Neural progenitor cell (in vitro differentiated cells): Measurements from ENCODE around the gene KLHDC8A. TPM values are rescaled to one million over a fixed set of nuclear protein-coding genes. Genes with fewer than 3 reads are reported as not detected.

Source experiments
- DNase-seq: peaks from one replicate; pipeline ENCODE4 v3.0.0-alpha.2; 2016; ENCODE audit warnings: low spot score
- H2AFZ ChIP-seq: fragments of 200-600 bp; sonication (generic); replicated peaks from 2 replicates; pipeline ENCODE4 v1.6.1; 2016; ENCODE audit warnings: antibody characterized with exemption
- H3F3A ChIP-seq: fragments of 200-600 bp; sonication (generic); 2 replicates; pipeline ENCODE4 v1.6.1; 2016; ENCODE audit warnings: antibody characterized with exemption, low read depth
- H3K27ac ChIP-seq: fragments of 200-600 bp; sonication (generic); 2 replicates; pipeline ENCODE4 v1.5.1; 2016; ENCODE audit warnings: mild to moderate bottlenecking
- H3K27me3 ChIP-seq: fragments of 200-600 bp; sonication (generic); 2 replicates; pipeline ENCODE4 v1.6.1; 2016; ENCODE audit warnings: mild to moderate bottlenecking, moderate library complexity
- H3K36me3 ChIP-seq: fragments of 200-600 bp; sonication (generic); 2 replicates; pipeline ENCODE4 v1.5.1; 2016
- H3K4me1 ChIP-seq: fragments of 200-600 bp; sonication (generic); 2 replicates; pipeline ENCODE4 v1.6.1; 2016; ENCODE audit warnings: mixed run types
- H3K4me2 ChIP-seq: fragments of 200-600 bp; sonication (generic); 2 replicates; pipeline ENCODE4 v1.6.1; 2016
- H3K4me3 ChIP-seq: fragments of 200-600 bp; sonication (generic); 2 replicates; pipeline ENCODE4 v1.5.1; 2016
- H3K79me2 ChIP-seq: fragments of 200-600 bp; sonication (generic); 2 replicates; pipeline ENCODE4 v1.6.1; 2016; ENCODE audit warnings: low read depth
- H3K9ac ChIP-seq: fragments of 200-600 bp; sonication (generic); 2 replicates; pipeline ENCODE4 v1.6.1; 2016
- H3K9me3 ChIP-seq: fragments of 200-600 bp; sonication (generic); 2 replicates; pipeline ENCODE4 v1.5.1; 2016; ENCODE audit warnings: low read depth
- H4K20me1 ChIP-seq: fragments of 200-600 bp; sonication (generic); 2 replicates; pipeline ENCODE4 v1.6.1; 2016; ENCODE audit warnings: low read depth
- H3K27ac Mint-ChIP-seq: 3 replicates; pipeline ENCODE4 v1.8.0; 2021; ENCODE audit warnings: mixed read lengths
- H3K27me3 Mint-ChIP-seq: 2 replicates; pipeline ENCODE4 v1.8.0; 2022; ENCODE audit warnings: low read depth, mild to moderate bottlenecking, inconsistent platforms, moderate library complexity, mixed read lengths; ENCODE audit not compliant: insufficient read depth
- H3K36me3 Mint-ChIP-seq: 3 replicates; pipeline ENCODE4 v1.8.0; 2021; ENCODE audit warnings: mixed read lengths
- H3K4me1 Mint-ChIP-seq: 3 replicates; pipeline ENCODE4 v1.8.0; 2021; ENCODE audit warnings: mixed read lengths
- H3K4me3 Mint-ChIP-seq: 3 replicates; pipeline ENCODE4 v1.8.0; 2021; ENCODE audit warnings: mild to moderate bottlenecking, moderate library complexity, mixed read lengths
- H3K9me3 Mint-ChIP-seq: 3 replicates; pipeline ENCODE4 v1.8.0; 2020; ENCODE audit warnings: mixed read lengths
- EZH2 ChIP-seq: fragments of 200-600 bp; sonication (generic); IDR thresholded peaks from 2 replicates; pipeline ENCODE4 v1.6.1; 2017; ENCODE audit warnings: antibody characterized with exemption, mild to moderate bottlenecking, moderate library complexity
- EZH2phosphoT487 ChIP-seq: fragments of 200-600 bp; sonication (generic); IDR thresholded peaks from 2 replicates; pipeline ENCODE4 v1.6.1; 2017; ENCODE audit warnings: antibody characterized with exemption
- total RNA-seq: library from RNA; depleted of rRNA; stranded (reverse); fragments of >200 nt; gene quantifications from 2 replicates; pipeline ENCODE4 v1.2.3, GENCODE V29; 2015; ENCODE audit warnings: low replicate concordance
- TF ChIP-seq, protein P1 (sequence below): fragments of 200-600 bp; sonication (generic); IDR thresholded peaks from 2 replicates; pipeline ENCODE4 v1.5.1; 2017; ENCODE audit warnings: antibody characterized with exemption, mild to moderate bottlenecking

Gene KLHDC8A
- total RNA-seq, 1 donor from 2014 or later = 9.7 TPM

DNA sequence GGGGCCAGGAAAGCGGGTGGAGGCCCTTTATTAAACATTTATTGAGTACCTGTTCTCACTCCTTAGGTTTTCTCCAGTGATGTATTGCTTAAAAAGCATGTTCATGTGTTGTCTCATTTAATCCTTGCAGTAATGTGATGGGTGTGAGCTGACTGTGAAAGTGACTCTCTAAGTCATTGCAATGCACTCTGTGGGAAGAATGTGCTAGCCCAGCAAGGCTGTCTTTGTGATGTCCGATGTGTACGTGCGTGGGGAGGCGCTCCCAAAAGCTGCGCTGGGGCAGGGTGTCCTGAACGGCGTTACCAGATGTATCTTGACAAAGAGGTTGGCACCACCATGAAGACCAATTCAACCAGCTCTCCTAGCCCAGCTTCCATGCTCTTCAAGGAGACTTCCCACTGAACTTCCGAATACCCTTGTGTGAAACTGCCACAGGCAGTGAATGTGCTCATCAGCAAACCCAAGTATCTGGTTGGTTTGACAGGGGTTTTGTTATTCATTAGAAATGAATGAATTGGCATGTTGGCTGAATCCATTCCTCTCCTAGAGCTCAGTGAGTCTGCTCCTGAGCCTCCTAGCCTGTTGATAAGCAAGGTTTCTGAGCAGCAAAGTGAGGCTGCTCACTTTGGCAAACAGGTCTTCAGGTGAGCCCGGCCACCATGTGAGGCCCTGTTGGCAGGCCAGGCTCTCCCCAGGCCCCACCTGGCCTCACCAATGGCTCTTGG, 63.2 kb downstream of the KLHDC8A start:
- TF ChIP-seq, protein P1, sequence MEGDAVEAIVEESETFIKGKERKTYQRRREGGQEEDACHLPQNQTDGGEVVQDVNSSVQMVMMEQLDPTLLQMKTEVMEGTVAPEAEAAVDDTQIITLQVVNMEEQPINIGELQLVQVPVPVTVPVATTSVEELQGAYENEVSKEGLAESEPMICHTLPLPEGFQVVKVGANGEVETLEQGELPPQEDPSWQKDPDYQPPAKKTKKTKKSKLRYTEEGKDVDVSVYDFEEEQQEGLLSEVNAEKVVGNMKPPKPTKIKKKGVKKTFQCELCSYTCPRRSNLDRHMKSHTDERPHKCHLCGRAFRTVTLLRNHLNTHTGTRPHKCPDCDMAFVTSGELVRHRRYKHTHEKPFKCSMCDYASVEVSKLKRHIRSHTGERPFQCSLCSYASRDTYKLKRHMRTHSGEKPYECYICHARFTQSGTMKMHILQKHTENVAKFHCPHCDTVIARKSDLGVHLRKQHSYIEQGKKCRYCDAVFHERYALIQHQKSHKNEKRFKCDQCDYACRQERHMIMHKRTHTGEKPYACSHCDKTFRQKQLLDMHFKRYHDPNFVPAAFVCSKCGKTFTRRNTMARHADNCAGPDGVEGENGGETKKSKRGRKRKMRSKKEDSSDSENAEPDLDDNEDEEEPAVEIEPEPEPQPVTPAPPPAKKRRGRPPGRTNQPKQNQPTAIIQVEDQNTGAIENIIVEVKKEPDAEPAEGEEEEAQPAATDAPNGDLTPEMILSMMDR = no peak
- TF ChIP-seq EZH2phosphoT487 = no peak
- no peak for TF ChIP-seq EZH2
- DNase-seq = no peak
- peak overlapping the region; percentile 34 for H3K4me3 Mint-ChIP-seq
- Histone ChIP-seq H3K4me3 (no peak overlapping the region), H3K79me2 (peaks cover 10% of the 10 kb centered on the region), H3K27ac (peak overlapping the region; percentile 99), H3F3A (peaks cover 58% of the 10 kb centered on the region), H2AFZ (no peak overlapping the region), H3K36me3 (no peaks in the 10 kb centered on the region), H3K4me2 (peak overlapping the region; percentile 69), H3K4me1 (peaks cover 55% of the 10 kb centered on the region), H3K9me3 (no peaks in the 10 kb centered on the region), H3K9ac (no peak overlapping the region), H3K27me3 (no peaks in the 10 kb centered on the region), H4K20me1 (no peaks in the 10 kb centered on the region)
- H3K27ac Mint-ChIP-seq = peak overlapping the region; percentile 99
- H3K27me3 Mint-ChIP-seq = peaks cover 6% of the 10 kb centered on the region
- no peaks in the 10 kb centered on the region for H3K9me3 Mint-ChIP-seq
- H3K4me1 Mint-ChIP-seq = peaks cover 61% of the 10 kb centered on the region
- H3K36me3 Mint-ChIP-seq = no peaks in the 10 kb centered on the region

DNA sequence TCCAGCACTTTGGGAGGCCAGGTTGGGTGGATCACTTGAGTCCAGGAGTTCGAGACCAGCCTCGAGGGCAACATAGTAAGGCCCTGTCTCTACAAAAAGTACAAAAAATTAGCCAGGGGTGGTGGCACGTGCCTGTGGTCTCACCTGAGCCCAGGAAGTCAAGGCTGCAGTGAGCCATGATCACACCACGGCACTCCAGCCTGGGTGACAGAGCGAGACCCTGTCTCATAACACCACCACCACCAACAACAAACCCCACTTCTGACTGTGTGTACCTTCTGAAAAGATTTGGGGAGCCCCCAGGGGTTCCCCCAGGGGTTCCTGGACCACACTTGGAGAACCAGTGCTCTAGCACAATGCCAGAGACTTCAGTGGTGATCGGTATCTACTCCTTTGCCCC, 65.1 kb downstream of the KLHDC8A start:
- H3K36me3 ChIP-seq = no peaks in the 10 kb centered on the region
- Mint-ChIP-seq H3K36me3 (no peaks in the 10 kb centered on the region), H3K4me1 (peaks cover 64% of the 10 kb centered on the region), H3K27ac (peak overlapping the region; percentile 69), H3K4me3 (no peak overlapping the region), H3K27me3 (peaks cover 6% of the 10 kb centered on the region), H3K9me3 (no peaks in the 10 kb centered on the region)
- no peaks in the 10 kb centered on the region for H3K27me3 ChIP-seq
- no peak overlapping the region for H3K9ac ChIP-seq
- H3K4me1 ChIP-seq = peaks cover 43% of the 10 kb centered on the region
- H3K4me3 ChIP-seq = no peak overlapping the region
- no peaks in the 10 kb centered on the region for H3K9me3 ChIP-seq
- no peak for TF ChIP-seq EZH2
- no peak for TF ChIP-seq EZH2phosphoT487
- TF ChIP-seq, protein P1 = no peak
- DNase-seq = no peak
- H3K79me2 ChIP-seq = no peaks in the 10 kb centered on the region
- peaks cover 44% of the 10 kb centered on the region for H3F3A ChIP-seq
- no peak overlapping the region for H3K27ac ChIP-seq
- no peak overlapping the region for H3K4me2 ChIP-seq
- no peaks in the 10 kb centered on the region for H4K20me1 ChIP-seq
- H2AFZ ChIP-seq = no peak overlapping the region

DNA sequence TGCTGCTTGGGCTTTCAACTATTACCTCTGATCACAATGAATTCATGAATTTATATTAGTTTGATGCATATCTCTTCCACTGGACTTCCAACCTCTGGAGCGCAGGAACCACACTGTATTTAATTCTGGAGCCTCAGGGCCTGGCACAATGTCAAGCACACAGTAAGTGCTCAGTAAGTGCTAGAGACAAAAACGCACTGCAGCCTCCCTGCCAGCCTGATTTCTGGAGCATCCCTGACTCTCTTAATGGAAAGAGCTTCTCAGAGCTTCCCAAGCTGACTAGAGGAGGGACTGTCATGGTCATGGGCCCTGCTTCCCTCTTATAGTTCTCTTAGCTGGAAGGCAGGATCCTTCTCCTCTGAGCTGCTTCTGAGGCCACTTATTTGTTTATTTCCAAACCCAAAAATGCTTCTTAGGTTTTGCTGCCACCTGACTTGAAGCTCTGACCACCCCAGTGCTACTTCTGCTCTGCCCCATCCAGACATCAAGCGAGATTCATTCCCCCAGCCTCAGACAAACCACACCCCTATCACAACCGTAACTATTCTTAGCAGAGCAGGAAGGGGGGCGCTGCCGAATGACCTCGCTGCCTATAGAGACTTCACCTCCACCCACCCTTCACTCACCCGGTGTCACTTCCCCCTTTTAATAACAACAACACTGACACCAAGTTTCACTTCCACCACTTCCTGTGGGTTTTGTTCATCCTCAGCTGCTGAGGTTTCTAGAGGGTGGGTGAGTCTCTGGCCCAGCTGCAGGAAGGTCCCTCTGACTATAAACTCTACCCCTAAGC, 68.8 kb downstream of the KLHDC8A start:
- Mint-ChIP-seq H3K4me1 (peaks cover 64% of the 10 kb centered on the region), H3K27ac (peak overlapping the region; percentile 93), H3K4me3 (peak overlapping the region; percentile 11), H3K36me3 (no peaks in the 10 kb centered on the region), H3K9me3 (no peaks in the 10 kb centered on the region), H3K27me3 (peaks cover 4% of the 10 kb centered on the region)
- no peak for DNase-seq
- Histone ChIP-seq H3K4me1 (peaks cover 44% of the 10 kb centered on the region), H3F3A (peaks cover 39% of the 10 kb centered on the region), H2AFZ (no peak overlapping the region), H3K27me3 (no peaks in the 10 kb centered on the region), H3K27ac (no peak overlapping the region), H3K9me3 (no peaks in the 10 kb centered on the region), H4K20me1 (no peaks in the 10 kb centered on the region), H3K79me2 (no peaks in the 10 kb centered on the region), H3K4me3 (no peak overlapping the region), H3K9ac (no peak overlapping the region), H3K36me3 (no peaks in the 10 kb centered on the region), H3K4me2 (no peak overlapping the region)
- TF ChIP-seq, protein P1 = no peak
- TF ChIP-seq EZH2 (no peak), EZH2phosphoT487 (no peak)
